Dedifferentiated amniotic fluid mesenchymal stem cell (primary cell): Measurements from ENCODE around the gene OLIG3.

ENCODE experiments used
- DNase-seq: peaks from one replicate; pipeline ENCODE4 v3.0.0-alpha.2; 2016; ENCODE audit errors: extremely low spot score

The OLIG3 gene

GRCh38 chr6:137494281-137494987 is at the start of gene OLIG3:
Gene OLIG3, minus strand, starts transcription at chr6:137494394. Its CDS starts 224 bp downstream, at chr6:137494170.
- no peak for DNase-seq

GRCh38 chr6:137543114-137543513 is 48.9 kb upstream of the OLIG3 start:
- DNase-seq, result no peak

- no peak for DNase-seq
Measured at GRCh38 chr6:137542713-137543112, 48.5 kb upstream of the OLIG3 start.

- no peak for DNase-seq
Measured at GRCh38 chr6:137541534-137542063, 47.4 kb upstream of the OLIG3 start.

GRCh38 chr6:137536104-137536773 is 42.0 kb upstream of the OLIG3 start:
- DNase-seq, result no peak

- DNase-seq, result no peak
Measured at GRCh38 chr6:137531376-137532092, 37.3 kb upstream of the OLIG3 start.

- DNase-seq, result no peak
Measured at GRCh38 chr6:137530404-137530803, 36.2 kb upstream of the OLIG3 start.

- DNase-seq, result no peak
Measured at GRCh38 chr6:137522831-137523230, 28.6 kb upstream of the OLIG3 start.

- no peak for DNase-seq
Measured at GRCh38 chr6:137522198-137522798, 28.1 kb upstream of the OLIG3 start.

- no peak for DNase-seq
Measured at GRCh38 chr6:137520520-137520919, 26.3 kb upstream of the OLIG3 start.

- no peak for DNase-seq
Measured at GRCh38 chr6:137519629-137520176, 25.5 kb upstream of the OLIG3 start.

- no peak for DNase-seq
Measured at GRCh38 chr6:137518386-137518983, 24.3 kb upstream of the OLIG3 start.

- no peak for DNase-seq
Measured at GRCh38 chr6:137514418-137514817, 20.2 kb upstream of the OLIG3 start.

- DNase-seq, result no peak
Measured at GRCh38 chr6:137512757-137513605, 18.8 kb upstream of the OLIG3 start.

- no peak for DNase-seq
Measured at GRCh38 chr6:137510923-137511322, 16.7 kb upstream of the OLIG3 start.

GRCh38 chr6:137498481-137499190 is 4.4 kb upstream of the OLIG3 start:
- DNase-seq, result no peak

GRCh38 chr6:137497721-137498463 is 3.7 kb upstream of the OLIG3 start:
- no peak for DNase-seq

- no peak for DNase-seq
Measured at GRCh38 chr6:137496909-137497720, 2.9 kb upstream of the OLIG3 start.
